Testis (tissue), 2 donors: ENCODE measurements around the gene HOXB4.

Source experiments
- CTCF ChIP-seq, 3 experiments: fragments of 450-650 bp in 2 of 3; fragments of 200-600 bp in 1 of 3; sonication (generic) in 1 of 3; IDR thresholded peaks; one replicate each; pipeline ENCODE4 v1.5.1; 2016 to 2019; ENCODE audit warnings: antibody characterized with exemption in 3 of 3, mild to moderate bottlenecking in 2 of 3, moderate library complexity in 1 of 3
- POLR2A ChIP-seq: fragments of 450-650 bp; IDR thresholded peaks from one replicate; pipeline ENCODE4 v1.6.1; 2017; ENCODE audit warnings: antibody characterized with exemption, mild to moderate bottlenecking, moderate library complexity

- TF ChIP-seq CTCF (IDR thresholded peaks at IDR 0.05) (peak in 2 of 3 experiments; percentile 64 to 65), POLR2A (no peak)
Measured at GRCh38 chr17:48593840-48594537, 15.8 kb upstream of the HOXB4 start.
